Heart right ventricle (tissue), 16 donors: ENCODE data around the gene GTF2IRD1. TPM values are rescaled to one million over a fixed set of nuclear protein-coding genes. Genes with fewer than 3 reads are reported as not detected.

Experiments used
- ATAC-seq, 8 donors: fragments of 200-7000 bp; cut with Tn5 transposase; one replicate each; pipeline ENCODE4 v1.9.1; 2020; ENCODE audit warnings: mild to moderate bottlenecking in 8 of 8, moderate library complexity in 8 of 8, moderate number of reproducible peaks in 1 of 8
- DNase-seq, 2 donors: peaks; one replicate each; pipeline ENCODE4 v3.0.0-alpha.2; 2020
- H3K27ac ChIP-seq, 10 donors: fragments of 200-600 bp; sonication (generic) in 2 of 10; one replicate each; pipeline versions ENCODE4 v1.5.0 to v1.8.0; 2020 to 2022; ENCODE audit warnings: mild to moderate bottlenecking in 3 of 10
- H3K27me3 ChIP-seq, 7 donors: fragments of 200-600 bp; one replicate each; pipeline ENCODE4 v1.8.0; 2021 to 2022; ENCODE audit warnings: mild to moderate bottlenecking in 2 of 7
- H3K36me3 ChIP-seq, 9 donors: fragments of 200-600 bp; sonication (generic) in 1 of 9; one replicate each; pipeline versions ENCODE4 v1.5.0 to v1.8.0; 2020 to 2022; ENCODE audit warnings: mild to moderate bottlenecking in 2 of 9
- H3K4me1 ChIP-seq, 9 donors: fragments of 200-600 bp; sonication (generic) in 1 of 9; one replicate each; pipeline versions ENCODE4 v1.5.0 to v1.8.0; 2020 to 2022; ENCODE audit warnings: mild to moderate bottlenecking in 4 of 9
- H3K4me3 ChIP-seq, 10 donors: fragments of 200-600 bp; sonication (generic) in 2 of 10; one replicate each; pipeline versions ENCODE4 v1.5.0 to v1.8.0; 2020 to 2022; ENCODE audit warnings: mild to moderate bottlenecking in 7 of 10, moderate library complexity in 2 of 10
- H3K9me3 ChIP-seq, 11 donors: fragments of 200-600 bp in 10 of 11; sonication (generic) in 2 of 11; one replicate each; pipeline versions ENCODE4 v1.5.0 to v1.8.0; 2013 to 2022; ENCODE audit warnings: mild to moderate bottlenecking in 2 of 11, control low read depth in 1 of 11, moderate library complexity in 1 of 11
- WGBS, 2 donors: extraction: QIAGEN DNeasy Blood & Tissue Kit; methylation state at CpG; one replicate each; pipeline ENCODE4 v1.1.7; 2013; ENCODE audit warnings: inconsistent platforms in 1 of 2; 5-methylcytosine and 5-hydroxymethylcytosine counted together
- intact Hi-C, 10 donors: fragments of 100-400 bp; cut with DNase I; formaldehyde crosslinking; loops; one replicate each; pipeline versions ENCODE4 v1.11.1 to v1.14.2; 2022
- polyA plus RNA-seq, 2 donors: library from polyadenylated mRNA; stranded (reverse); fragments of 200-250 nt; gene quantifications; one replicate each; pipeline ENCODE4 v1.2.3, GENCODE V29; 2013
- total RNA-seq, 10 donors: library from RNA; stranded (reverse); fragmentation: NEBNext Ultra II Directional in 3 of 10; extraction: Animal tissue kit (Norgen Biotek cat#: 25700) in 3 of 10; gene quantifications; one replicate each; pipeline versions ENCODE4 v1.2.1 to v1.2.4, GENCODE V29; 2021 to 2023
- TF ChIP-seq, protein P1 (sequence below), 9 donors: fragments of 200-600 bp; sonication (generic) in 2 of 9; IDR thresholded peaks; one replicate each; pipeline versions ENCODE4 v1.5.0 to v1.8.0; 2021 to 2022; ENCODE audit warnings: antibody characterized with exemption in 9 of 9, mild to moderate bottlenecking in 5 of 9, moderate library complexity in 1 of 9
- donor health status: Arrhythmogenic right ventricular cardiomyopathy.
- donor health status: ischemic (EF 13 %, LVEDD 7.1; RV severe dilation, severe dysfunction).
- donor health status: healthy with polysubstance abuse.
- donor health status: DM: no; HTN: yes; CAD: no.
- donor health status: DM: no; HTN: no; CAD: no.
- donor health status: ischemic (EF 25% LVEDD 6.9; RV normal size, moderate dysfunction).
- donor health status: ischemic (EF 25% LVEDD 5.7; RV mildly dilated, moderate dysfunction).
- donor health status: healthy.
- donor health status: DM: yes; HTN: yes; CAD: no.
- donor health status: Ischemic cardiomyopathy.
- donor health status: ischemic (EF 35%, LVEDD 5.7; RV mildly dilated, moderate dysfunction).
- donor health status: nonischemic (EF 11% LVEDD 7.7; RV severe dilation, severe dysfunction).
- donor health status: DM: yes; HTN: yes; CAD: no.
- donor health status: PGD.
- donor health status: ischemic (EF 29% LVEDD 5.4; RV normal size, mild dysfunction).
- donor health status: nonischemic (EF 23%, LVEDD 6.1; RV moderate dilation, normal function).

Gene GTF2IRD1
- total and polyA plus RNA-seq, 12 donors, result 11.7 to 36.6 (median 18.0) TPM

DNA sequence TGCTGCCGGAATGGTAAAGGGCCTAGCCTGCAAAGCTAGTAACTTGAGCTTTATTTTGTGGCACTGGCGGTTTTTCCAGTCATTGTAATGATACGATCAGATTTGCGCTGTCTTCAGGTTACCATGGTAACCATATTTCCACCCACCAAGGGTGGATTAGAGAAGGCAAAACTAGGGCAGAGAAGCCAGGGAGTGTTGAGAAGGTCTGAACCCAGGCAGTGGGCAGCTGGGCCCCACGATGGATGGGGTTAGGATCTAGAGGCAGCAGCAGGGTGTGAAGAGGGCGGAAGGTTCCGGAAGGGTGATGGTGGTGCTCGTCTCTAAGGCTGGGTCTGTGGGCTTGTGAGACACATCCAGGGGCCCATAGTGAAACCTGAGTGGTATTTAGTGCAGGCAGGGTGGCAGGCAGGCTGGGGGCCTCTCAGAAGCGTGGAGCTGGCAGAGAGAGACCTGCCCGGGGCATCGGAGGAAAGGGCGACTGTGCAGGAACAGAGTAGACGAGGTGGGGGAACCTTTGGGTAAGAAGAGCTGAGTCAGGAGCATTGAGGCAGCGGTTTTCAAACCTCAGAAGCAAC lies 115.9 kb downstream of the GTF2IRD1 start:
- Histone ChIP-seq H3K27me3 (no peaks in the 10 kb centered on the region), H3K27ac (no peak overlapping the region), H3K4me3 (no peak overlapping the region), H3K9me3 (no peaks in the 10 kb centered on the region), H3K4me1 (no peaks in the 10 kb centered on the region), H3K36me3 (no peaks in the 10 kb centered on the region)
- TF ChIP-seq, protein P1, sequence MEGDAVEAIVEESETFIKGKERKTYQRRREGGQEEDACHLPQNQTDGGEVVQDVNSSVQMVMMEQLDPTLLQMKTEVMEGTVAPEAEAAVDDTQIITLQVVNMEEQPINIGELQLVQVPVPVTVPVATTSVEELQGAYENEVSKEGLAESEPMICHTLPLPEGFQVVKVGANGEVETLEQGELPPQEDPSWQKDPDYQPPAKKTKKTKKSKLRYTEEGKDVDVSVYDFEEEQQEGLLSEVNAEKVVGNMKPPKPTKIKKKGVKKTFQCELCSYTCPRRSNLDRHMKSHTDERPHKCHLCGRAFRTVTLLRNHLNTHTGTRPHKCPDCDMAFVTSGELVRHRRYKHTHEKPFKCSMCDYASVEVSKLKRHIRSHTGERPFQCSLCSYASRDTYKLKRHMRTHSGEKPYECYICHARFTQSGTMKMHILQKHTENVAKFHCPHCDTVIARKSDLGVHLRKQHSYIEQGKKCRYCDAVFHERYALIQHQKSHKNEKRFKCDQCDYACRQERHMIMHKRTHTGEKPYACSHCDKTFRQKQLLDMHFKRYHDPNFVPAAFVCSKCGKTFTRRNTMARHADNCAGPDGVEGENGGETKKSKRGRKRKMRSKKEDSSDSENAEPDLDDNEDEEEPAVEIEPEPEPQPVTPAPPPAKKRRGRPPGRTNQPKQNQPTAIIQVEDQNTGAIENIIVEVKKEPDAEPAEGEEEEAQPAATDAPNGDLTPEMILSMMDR (IDR thresholded peaks at IDR 0.05), result no peak
- no peak for DNase-seq
- no peak for ATAC-seq
- intact Hi-C loops, result loop anchor here (5.0 to 10.0 kb wide), 8 partner anchors 45 to 155 kb away; partner anchors contain the start of gene GTF2IRD1 (in 7 of the 10)
- WGBS, 2 donors, result 93 to 95% methylated on average over 14 of the region's 14 CpGs

DNA sequence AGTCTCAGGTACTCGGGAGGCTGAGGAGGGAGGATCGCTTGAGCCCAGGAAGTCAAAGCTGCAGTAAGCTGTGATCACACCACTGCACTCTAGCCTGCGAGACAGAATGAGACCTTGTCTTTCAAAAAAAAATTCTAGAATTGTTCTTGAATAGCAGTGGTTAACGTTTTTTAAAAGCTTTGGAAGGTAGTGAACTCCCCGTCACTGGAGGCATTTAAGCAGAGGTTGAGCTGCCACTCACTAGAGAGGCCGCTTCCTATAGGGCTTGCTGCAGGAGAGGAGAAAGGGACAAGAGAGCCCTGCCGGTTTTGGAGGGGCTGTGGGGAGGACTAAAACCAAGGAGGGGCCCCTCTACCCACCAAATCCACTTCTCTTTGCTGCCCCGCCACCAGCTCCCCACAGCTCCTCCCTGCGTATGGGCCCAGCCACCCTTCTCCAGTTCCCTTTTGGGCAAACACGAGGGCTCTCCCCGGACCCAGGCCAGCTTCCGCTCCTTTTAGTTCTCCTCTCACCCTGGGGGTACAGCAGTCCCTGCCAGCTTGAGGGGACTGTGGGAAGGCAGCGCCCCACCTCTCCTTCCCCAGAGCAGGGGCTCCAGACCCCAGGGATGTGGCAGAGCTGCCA lies 116.9 kb downstream of the GTF2IRD1 start:
- no peaks in the 10 kb centered on the region for H3K27me3 ChIP-seq
- H3K36me3 ChIP-seq, result no peaks in the 10 kb centered on the region
- no peaks in the 10 kb centered on the region for H3K9me3 ChIP-seq
- DNase-seq, result no peak
- 90 to 96% methylated on average over 13 of the region's 13 CpGs for WGBS, 2 donors
- intact Hi-C loops, result loop anchor here in 1 of 10 donors (10.0 kb wide), 1 partner anchor 64 kb away; no protein-coding TSS in a partner anchor
- TF ChIP-seq, protein P1 (IDR thresholded peaks at IDR 0.05), result no peak
- H3K4me3 ChIP-seq, result no peak overlapping the region
- H3K4me1 ChIP-seq, result no peaks in the 10 kb centered on the region
- peak in 1 of 8 donors; percentile 20 for ATAC-seq
- H3K27ac ChIP-seq, result no peak overlapping the region

DNA sequence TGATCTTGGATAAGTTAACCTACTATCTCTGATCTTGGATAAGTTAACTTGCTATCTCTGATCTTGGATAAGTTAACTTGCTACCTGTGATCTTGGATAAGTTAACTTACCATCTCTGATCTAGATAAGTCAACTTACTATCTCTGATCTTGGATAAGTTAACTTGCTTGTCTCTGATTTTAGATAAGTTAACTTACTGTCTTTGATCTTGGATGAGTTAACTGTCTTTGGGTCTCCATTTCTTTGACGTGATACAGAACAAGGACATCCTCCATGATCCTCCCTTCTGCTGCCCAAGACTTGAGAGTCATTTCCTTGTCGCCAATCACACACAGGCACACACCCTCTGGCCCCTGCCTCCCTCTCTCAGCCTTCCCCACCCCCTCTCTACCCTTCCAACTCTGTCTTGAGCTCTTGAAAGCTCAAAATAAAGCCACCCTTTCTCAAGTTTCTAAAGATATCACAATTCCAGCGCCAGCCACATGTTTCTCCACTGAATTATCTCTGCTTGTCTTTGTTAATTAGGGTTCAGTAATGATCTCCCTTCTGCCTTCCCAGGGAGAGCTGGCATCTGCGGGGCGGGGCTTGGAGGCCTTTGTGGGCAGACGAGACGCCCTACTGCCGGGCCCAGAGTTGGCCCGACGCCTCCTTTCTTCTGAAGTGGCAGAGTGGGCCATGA lies 118.7 kb downstream of the GTF2IRD1 start:
- peak; percentile 30 to 45 for DNase-seq
- H3K9me3 ChIP-seq, result no peaks in the 10 kb centered on the region
- H3K36me3 ChIP-seq, result no peaks in the 10 kb centered on the region
- no peaks in the 10 kb centered on the region for H3K4me1 ChIP-seq
- intact Hi-C loops, result loop anchor here in 1 of 10 donors (10.0 kb wide), 1 partner anchor 62 kb away; no protein-coding TSS in a partner anchor
- no peak overlapping the region for H3K4me3 ChIP-seq
- ATAC-seq, result peak in 6 of 8 donors; percentile 44 to 81 (median 56)
- peak overlapping the region in 5 of 10 donors; percentile 14 to 44 (median 39) for H3K27ac ChIP-seq
- WGBS, 2 donors, result 49 to 56% methylated on average over 10 of the region's 10 CpGs
- no peaks in the 10 kb centered on the region for H3K27me3 ChIP-seq
- TF ChIP-seq, protein P1 (IDR thresholded peaks at IDR 0.05), result no peak

DNA sequence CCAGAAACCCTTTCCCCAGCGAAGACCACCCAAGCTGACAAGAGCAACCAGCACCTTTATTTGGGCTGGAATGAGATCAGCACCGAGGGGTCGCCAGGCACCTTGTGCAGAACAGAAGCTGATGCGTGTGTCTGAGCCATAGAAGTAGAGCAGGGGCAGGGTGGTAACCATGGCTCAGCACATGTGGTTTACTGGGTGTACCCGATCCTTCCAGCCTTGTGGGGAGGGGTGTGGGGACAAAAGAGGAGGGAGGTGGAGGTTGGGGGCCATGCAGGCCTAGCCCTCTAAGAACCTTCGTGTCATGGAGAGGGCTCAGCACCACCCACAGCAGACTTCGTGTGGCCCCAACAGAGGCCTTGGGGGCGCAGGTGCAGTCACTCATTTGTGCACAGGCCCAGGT lies 119.8 kb downstream of the GTF2IRD1 start:
- intact Hi-C loops, result loop anchor here in 1 of 10 donors (10.0 kb wide), 1 partner anchor 61 kb away; no protein-coding TSS in a partner anchor
- 89% methylated on average over 7 to 8 of the region's 8 CpGs for WGBS, 2 donors
- H3K4me3 ChIP-seq, result no peak overlapping the region
- no peak overlapping the region for H3K27ac ChIP-seq
- no peaks in the 10 kb centered on the region for H3K4me1 ChIP-seq
- no peaks in the 10 kb centered on the region for H3K9me3 ChIP-seq
- DNase-seq (no peak), ATAC-seq (peak in 1 of 8 donors; percentile 11)
- no peaks in the 10 kb centered on the region for H3K36me3 ChIP-seq
- no peaks in the 10 kb centered on the region for H3K27me3 ChIP-seq
- TF ChIP-seq, protein P1 (IDR thresholded peaks at IDR 0.05), result no peak
